ENCODE data around the gene EIF5B. TPM values are rescaled to one million over a fixed set of nuclear protein-coding genes. Genes with fewer than 3 reads are reported as not detected.
"Not testable (repeated sequence)": the region's sequence is repeated elsewhere in the genome, so short reads cannot be mapped to it uniquely, and the experiment has no call there.

The EIF5B gene, protein sequence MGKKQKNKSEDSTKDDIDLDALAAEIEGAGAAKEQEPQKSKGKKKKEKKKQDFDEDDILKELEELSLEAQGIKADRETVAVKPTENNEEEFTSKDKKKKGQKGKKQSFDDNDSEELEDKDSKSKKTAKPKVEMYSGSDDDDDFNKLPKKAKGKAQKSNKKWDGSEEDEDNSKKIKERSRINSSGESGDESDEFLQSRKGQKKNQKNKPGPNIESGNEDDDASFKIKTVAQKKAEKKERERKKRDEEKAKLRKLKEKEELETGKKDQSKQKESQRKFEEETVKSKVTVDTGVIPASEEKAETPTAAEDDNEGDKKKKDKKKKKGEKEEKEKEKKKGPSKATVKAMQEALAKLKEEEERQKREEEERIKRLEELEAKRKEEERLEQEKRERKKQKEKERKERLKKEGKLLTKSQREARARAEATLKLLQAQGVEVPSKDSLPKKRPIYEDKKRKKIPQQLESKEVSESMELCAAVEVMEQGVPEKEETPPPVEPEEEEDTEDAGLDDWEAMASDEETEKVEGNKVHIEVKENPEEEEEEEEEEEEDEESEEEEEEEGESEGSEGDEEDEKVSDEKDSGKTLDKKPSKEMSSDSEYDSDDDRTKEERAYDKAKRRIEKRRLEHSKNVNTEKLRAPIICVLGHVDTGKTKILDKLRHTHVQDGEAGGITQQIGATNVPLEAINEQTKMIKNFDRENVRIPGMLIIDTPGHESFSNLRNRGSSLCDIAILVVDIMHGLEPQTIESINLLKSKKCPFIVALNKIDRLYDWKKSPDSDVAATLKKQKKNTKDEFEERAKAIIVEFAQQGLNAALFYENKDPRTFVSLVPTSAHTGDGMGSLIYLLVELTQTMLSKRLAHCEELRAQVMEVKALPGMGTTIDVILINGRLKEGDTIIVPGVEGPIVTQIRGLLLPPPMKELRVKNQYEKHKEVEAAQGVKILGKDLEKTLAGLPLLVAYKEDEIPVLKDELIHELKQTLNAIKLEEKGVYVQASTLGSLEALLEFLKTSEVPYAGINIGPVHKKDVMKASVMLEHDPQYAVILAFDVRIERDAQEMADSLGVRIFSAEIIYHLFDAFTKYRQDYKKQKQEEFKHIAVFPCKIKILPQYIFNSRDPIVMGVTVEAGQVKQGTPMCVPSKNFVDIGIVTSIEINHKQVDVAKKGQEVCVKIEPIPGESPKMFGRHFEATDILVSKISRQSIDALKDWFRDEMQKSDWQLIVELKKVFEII
- total RNA-seq: 19.1 and 29.7 TPM in 2 replicates
- polyA plus RNA-seq: 18.3 and 24.8 TPM in 2 replicates

- Histone ChIP-seq H3K4me2 (peak within 1 kb of the TSS; percentile 87), H4K20me1 (ENCODE audit: insufficient read depth, poor library complexity, severe bottlenecking) (peaks cover 29% of the 10 kb centered on the region), H3K27me3 (no peaks in the 10 kb centered on the region), H3K36me3 (replicated peaks; ENCODE audit: insufficient read depth, low read depth) (no peaks in the 10 kb centered on the region), H3K27ac (peak within 1 kb of the TSS; percentile 85), H3K4me1 (ENCODE audit: insufficient read depth) (peaks cover 25% of the 10 kb centered on the region), H3K79me2 (peaks cover 85% of the 10 kb centered on the region), H3K9me2 (replicated peaks; ENCODE audit: insufficient read depth) (no peaks in the 10 kb centered on the region), H3K4me3 (peak within 1 kb of the TSS; percentile 70), H2AFZ (peak within 1 kb of the TSS; percentile 93), H3K9me3 (ENCODE audit: low read depth) (no peaks in the 10 kb centered on the region)
- under 1% methylated on average over 71 of the region's 87 CpGs for WGBS (ENCODE audit: low lambda C conversion rate, missing lambda C conversion rate)
- DNase-seq (ENCODE audit: low spot score): peak; percentile 99
- TF ChIP-seq CTCF (IDR thresholded peaks at IDR 0.05; ENCODE audit: poor library complexity) (peak; percentile 76), EZH2phosphoT487 (IDR thresholded peaks at IDR 0.05; ENCODE audit: low read depth, severe bottlenecking, unreplicated experiment) (no peak), EZH2 (IDR thresholded peaks at IDR 0.05; ENCODE audit: borderline replicate concordance) (no peak)
Measured at GRCh38 chr2:99337113-99338028, at the start of gene EIF5B. TSS of gene EIF5B (plus strand) at chr2:99337389. CDS start at chr2:99337555, 166 bp downstream.

GRCh38 chr2:99297994-99298393 lies 39.2 kb upstream of the EIF5B start:
- Histone ChIP-seq H4K20me1 (ENCODE audit: insufficient read depth, poor library complexity, severe bottlenecking) (no peaks in the 10 kb centered on the region), H3K4me3 (no peak overlapping the region), H3K27me3 (no peaks in the 10 kb centered on the region), H3K36me3 (replicated peaks; ENCODE audit: insufficient read depth, low read depth) (no peaks in the 10 kb centered on the region), H2AFZ (no peak overlapping the region), H3K9me2 (replicated peaks; ENCODE audit: insufficient read depth) (no peaks in the 10 kb centered on the region), H3K9me3 (ENCODE audit: low read depth) (no peaks in the 10 kb centered on the region), H3K27ac (no peak overlapping the region), H3K4me2 (no peak overlapping the region), H3K79me2 (no peaks in the 10 kb centered on the region), H3K4me1 (ENCODE audit: insufficient read depth) (no peaks in the 10 kb centered on the region)
- TF ChIP-seq CTCF (IDR thresholded peaks at IDR 0.05; ENCODE audit: poor library complexity): no peak
- no peak for TF ChIP-seq EZH2phosphoT487 (IDR thresholded peaks at IDR 0.05; ENCODE audit: low read depth, severe bottlenecking, unreplicated experiment)
- no peak for TF ChIP-seq EZH2 (IDR thresholded peaks at IDR 0.05; ENCODE audit: borderline replicate concordance)
- WGBS (ENCODE audit: low lambda C conversion rate, missing lambda C conversion rate): 89% methylated on average over 2 of the region's 2 CpGs
- DNase-seq (ENCODE audit: low spot score): no peak

DNA sequence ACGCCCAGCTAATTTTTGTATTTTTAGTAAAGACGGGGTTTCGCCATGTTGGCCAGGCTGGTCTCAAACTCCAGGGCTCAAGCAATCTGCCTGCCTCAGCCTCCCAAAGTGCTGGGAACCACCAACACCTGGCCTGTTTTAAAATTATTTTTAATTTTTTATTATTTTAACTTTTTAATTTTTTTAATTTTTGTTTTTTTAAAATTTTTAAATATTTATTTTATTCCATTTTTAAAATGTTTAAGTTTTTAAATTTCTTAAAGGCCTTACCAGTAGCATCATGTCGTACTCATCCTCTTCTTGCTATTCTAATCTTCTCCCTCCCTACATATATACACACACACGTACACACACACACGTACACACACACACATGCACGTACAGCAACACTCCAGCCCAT lies 37.6 kb upstream of the EIF5B start:
- no peak for TF ChIP-seq EZH2phosphoT487 (IDR thresholded peaks at IDR 0.05; ENCODE audit: low read depth, severe bottlenecking, unreplicated experiment)
- no peak for TF ChIP-seq CTCF (IDR thresholded peaks at IDR 0.05; ENCODE audit: poor library complexity)
- TF ChIP-seq EZH2 (IDR thresholded peaks at IDR 0.05; ENCODE audit: borderline replicate concordance): no peak
- Histone ChIP-seq H4K20me1 (ENCODE audit: insufficient read depth, poor library complexity, severe bottlenecking) (no peaks in the 10 kb centered on the region), H3K9me3 (ENCODE audit: low read depth) (no peaks in the 10 kb centered on the region), H3K4me3 (no peak overlapping the region), H3K27ac (no peak overlapping the region), H3K4me2 (no peak overlapping the region), H3K9me2 (replicated peaks; ENCODE audit: insufficient read depth) (no peaks in the 10 kb centered on the region), H3K4me1 (ENCODE audit: insufficient read depth) (no peaks in the 10 kb centered on the region), H3K79me2 (no peaks in the 10 kb centered on the region), H2AFZ (no peak overlapping the region), H3K36me3 (replicated peaks; ENCODE audit: insufficient read depth, low read depth) (no peaks in the 10 kb centered on the region), H3K27me3 (no peaks in the 10 kb centered on the region)
- no peak for DNase-seq (ENCODE audit: low spot score)
- 95% methylated on average over 7 of the region's 7 CpGs for WGBS (ENCODE audit: low lambda C conversion rate, missing lambda C conversion rate)

DNA sequence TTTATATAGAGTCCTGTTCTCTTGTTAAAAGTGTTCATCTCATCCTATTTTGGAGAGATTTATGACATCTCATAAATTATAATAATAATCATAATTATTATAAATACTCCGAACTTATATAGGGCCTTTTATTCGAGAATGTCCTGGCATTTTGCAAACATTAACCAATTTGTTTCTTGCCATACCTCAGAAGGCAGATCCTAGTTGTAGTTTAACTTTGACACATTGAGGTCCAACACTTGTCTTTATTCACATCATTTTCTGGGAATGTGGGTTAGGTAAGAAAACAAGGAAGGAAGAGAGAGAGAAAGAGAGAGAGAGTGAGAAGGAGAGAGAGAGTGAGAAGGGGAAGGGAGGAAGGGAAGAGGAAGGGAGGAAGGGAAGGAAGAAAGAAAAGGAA lies 36.1 kb upstream of the EIF5B start, which contains the start of gene LYG1:
TSS of gene LYG1 (minus strand) at position 101 of the 400 bp plus-strand sequence. CDS start 5,527 bp downstream, outside the sequence.
- H3K79me2 ChIP-seq; H2AFZ ChIP-seq; H3K36me3 ChIP-seq (replicated peaks; ENCODE audit: insufficient read depth, low read depth); H3K9me3 ChIP-seq (ENCODE audit: low read depth); H3K9me2 ChIP-seq (replicated peaks; ENCODE audit: insufficient read depth); H3K4me1 ChIP-seq (ENCODE audit: insufficient read depth); H4K20me1 ChIP-seq (ENCODE audit: insufficient read depth, poor library complexity, severe bottlenecking); H3K4me2 ChIP-seq; H3K27ac ChIP-seq; DNase-seq (ENCODE audit: low spot score); H3K27me3 ChIP-seq; H3K4me3 ChIP-seq: not testable (repeated sequence)
- WGBS (ENCODE audit: low lambda C conversion rate, missing lambda C conversion rate): 95% methylated on average over 2 of the region's 2 CpGs

Data from hepatocyte (in vitro differentiated cells).